GM12878 (cell line): ENCODE data around the gene PKN3. TPM values are rescaled to one million over a fixed set of nuclear protein-coding genes. Genes with fewer than 3 reads are reported as not detected.
A peak's percentile ranks its signal among the peaks of the same experiment; 100 is the strongest.

Experiments
- ATF3 ChIP-seq: IDR thresholded peaks from 2 replicates; pipeline ENCODE4 v1.6.1; 2011; ENCODE audit warnings: low read depth, mild to moderate bottlenecking, low read length, moderate library complexity, borderline replicate concordance; ENCODE audit errors: extremely low read depth
- BCL3 ChIP-seq: IDR thresholded peaks from 2 replicates; pipeline ENCODE4 v1.6.1; 2011; ENCODE audit warnings: borderline replicate concordance, low read depth, mild to moderate bottlenecking, moderate library complexity, low read length; ENCODE audit not compliant: insufficient read depth, poor library complexity, severe bottlenecking
- BCLAF1 ChIP-seq: fragments of 450-650 bp; IDR thresholded peaks from 2 replicates; pipeline ENCODE4 v1.6.1; 2017; ENCODE audit warnings: antibody characterized with exemption, mild to moderate bottlenecking, moderate library complexity
- CHD1 ChIP-seq: IDR thresholded peaks from 2 replicates; pipeline ENCODE4 v1.6.1; 2012; ENCODE audit warnings: low read depth, low read length, improper control_type of control experiment
- IRF5 ChIP-seq: fragments of 450-650 bp; IDR thresholded peaks from 2 replicates; pipeline ENCODE4 v1.6.1; 2017; ENCODE audit warnings: borderline replicate concordance
- NFYB ChIP-seq: IDR thresholded peaks from 2 replicates; pipeline ENCODE4 v1.6.1; 2011; ENCODE audit warnings: low read depth, mild to moderate bottlenecking, low read length, improper control_type of control experiment, moderate library complexity; ENCODE audit not compliant: insufficient read depth
- SRF ChIP-seq, 2 experiments: IDR thresholded peaks; 2 replicates each; pipeline ENCODE4 v1.6.1; 2011; ENCODE audit warnings: low read depth in 2 of 2, low read length in 2 of 2, mild to moderate bottlenecking in 1 of 2, moderate library complexity in 1 of 2
- STAT3 ChIP-seq: IDR thresholded peaks from 2 replicates; pipeline ENCODE4 v1.6.1; 2011; ENCODE audit warnings: low read depth, low read length, improper control_type of control experiment
- SUPT20H ChIP-seq: IDR thresholded peaks from 2 replicates; pipeline ENCODE4 v1.6.1; 2011; ENCODE audit warnings: low read depth, mild to moderate bottlenecking, low read length, moderate library complexity, borderline replicate concordance; ENCODE audit not compliant: control insufficient read depth
- YY1 ChIP-seq: IDR thresholded peaks from 2 replicates; pipeline ENCODE4 v1.6.1; 2011; ENCODE audit warnings: low read depth, mild to moderate bottlenecking, low read length
- ZBTB11 ChIP-seq: fragments of 450-650 bp; formaldehyde crosslinking; IDR thresholded peaks from 2 replicates; pipeline ENCODE4 v1.5.0; 2022; ENCODE audit warnings: mild to moderate bottlenecking, missing genetic modification characterization
- ZNF217 ChIP-seq: fragments of 450-650 bp; IDR thresholded peaks from 2 replicates; pipeline ENCODE4 v1.6.1; 2017; ENCODE audit warnings: antibody characterized with exemption, mild to moderate bottlenecking
- ZZZ3 ChIP-seq: IDR thresholded peaks from 2 replicates; pipeline ENCODE4 v1.6.1; 2011; ENCODE audit warnings: low read depth; ENCODE audit not compliant: control insufficient read depth, insufficient read length
- polyA plus RNA-seq, 11 experiments: library from polyadenylated mRNA; depleted of rRNA in 4 of 11; unstranded in 6 of 11; stranded (reverse) in 5 of 11; fragments of >200 nt; fragmentation: Nextera tagmentation in 4 of 11; fragmentation: Illumina TruSeq in 1 of 11; extraction: Ambion mirVana in 4 of 11; extraction: Trizol in 1 of 11; gene quantifications; 1 replicate in 1 of 11; 2 replicates in 10 of 11; pipeline versions ENCODE4 v1.2.1 to v1.2.3, GENCODE V29; 2011 to 2016; ENCODE audit warnings: inconsistent platforms in 2 of 11, missing spikeins in 2 of 11, low read depth in 1 of 11
- total RNA-seq, 4 experiments: library from RNA; depleted of rRNA in 3 of 4; stranded (reverse); fragments of >200 nt in 3 of 4; fragmentation: Illumina TruSeq in 1 of 4; extraction: Trizol in 1 of 4; gene quantifications; 2 replicates each; pipeline versions ENCODE4 v1.2.1 to v1.2.3, GENCODE V29; 2013 to 2021

Gene PKN3
- total and polyA plus RNA-seq, 10 of the 15 experiments (the other 5 are each of a cell fraction or from before 2014, with no cell fraction given) = 0.35 to 11.0 (median 3.3) TPM

- TF ChIP-seq BCL3 = peak; percentile 29
- TF ChIP-seq SRF (IDR thresholded peaks at IDR 0.05; ENCODE audit: low read depth in 2 of 2, low read length in 2 of 2) = no peak
- TF ChIP-seq ZBTB11 = no peak
- TF ChIP-seq ZZZ3 = no peak
- TF ChIP-seq YY1 = peak; percentile 94
- TF ChIP-seq CHD1 = 0 out of 2 replicates have a peak, but pooled peaks have one; percentile 56
- no peak for TF ChIP-seq IRF5
- TF ChIP-seq ZNF217 = peak; percentile 94
- peak; percentile 92 for TF ChIP-seq NFYB
- no peak for TF ChIP-seq ATF3
- TF ChIP-seq BCLAF1 = no peak
- TF ChIP-seq SUPT20H = no peak
- TF ChIP-seq STAT3 = no peak
These were observed 21.8 kb downstream of the PKN3 start, which contains the start of gene ZDHHC12 (continued) for GRCh38 chr9:128723866-128724743.
